SKM-1 (cell line): ENCODE results near the gene HOXA6.

Experiments used
- DNase-seq: peaks from one replicate; lab custom pipeline; 2025; ENCODE audit not compliant: unreplicated experiment; lab: John Stamatoyannopoulos, UW

HOXA6 gene

DNA sequence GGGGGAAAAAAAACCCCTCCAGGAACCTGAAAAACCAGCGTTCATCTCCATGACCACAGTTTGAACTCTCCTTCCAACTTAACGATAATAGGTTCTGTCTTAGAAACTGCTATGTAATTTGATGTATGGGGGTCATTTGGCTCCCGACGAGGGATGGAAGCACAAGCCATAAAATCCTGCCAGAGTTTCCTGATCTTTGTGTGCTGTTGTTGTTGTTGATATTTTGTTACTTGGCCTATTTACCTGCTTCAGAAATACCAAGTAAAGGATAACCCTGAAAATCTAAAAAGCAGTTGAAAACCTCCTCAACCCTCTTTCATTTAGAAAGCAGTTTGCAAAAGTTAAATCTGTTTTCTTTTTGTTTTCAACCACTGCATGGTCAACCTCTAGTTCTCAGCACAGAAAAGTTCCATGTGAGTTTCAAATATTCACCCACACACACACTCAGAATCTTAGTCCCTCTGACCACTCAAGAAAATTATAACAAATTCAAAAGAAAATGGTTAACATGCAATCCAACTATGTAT is 35.8 kb downstream of the HOXA6 start:
- no peak for DNase-seq

GRCh38 chr7:27111042-27111750 is 36.4 kb downstream of the HOXA6 start:
- DNase-seq, result no peak

GRCh38 chr7:27110186-27111031 is 37.2 kb downstream of the HOXA6 start:
- DNase-seq, result no peak

DNA sequence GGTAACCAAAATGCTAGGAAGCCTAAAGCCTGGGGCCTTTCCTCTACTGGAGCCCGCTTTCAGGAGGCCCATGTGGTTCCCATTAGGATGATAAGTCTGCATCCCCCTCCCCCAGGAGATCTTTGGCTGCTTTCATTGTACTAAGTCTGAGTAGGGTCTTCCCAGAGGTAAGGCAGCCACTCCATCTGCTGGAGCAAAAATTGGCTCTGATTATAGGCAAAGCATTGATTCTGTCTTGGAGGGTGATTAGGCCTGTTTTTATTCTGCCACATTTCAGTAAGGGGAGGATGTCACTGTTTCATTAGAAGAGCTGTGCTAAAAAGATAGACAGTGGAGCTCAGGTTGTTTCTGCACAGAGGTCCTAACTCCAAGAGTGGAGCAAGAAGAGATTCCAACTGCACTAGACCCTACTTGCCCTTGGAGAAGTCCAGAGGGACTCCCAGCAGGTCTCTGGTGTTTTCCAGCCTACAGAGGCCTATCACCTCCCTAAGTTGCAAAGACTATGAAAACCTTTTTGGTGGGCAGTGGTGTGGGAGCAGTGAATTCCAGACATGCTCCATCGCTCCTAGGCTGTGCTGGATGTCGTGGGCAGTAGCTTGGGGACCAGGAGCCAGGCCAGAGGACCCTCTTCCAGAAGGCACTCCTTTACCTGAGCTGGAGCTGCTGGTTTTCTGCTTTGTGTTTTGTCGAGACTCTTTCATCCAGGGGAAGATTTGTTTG is 37.9 kb downstream of the HOXA6 start:
- no peak for DNase-seq

GRCh38 chr7:27108390-27109127 is 39.0 kb downstream of the HOXA6 start:
- no peak for DNase-seq

GRCh38 chr7:27107391-27108381 is 39.9 kb downstream of the HOXA6 start:
- DNase-seq, result no peak

GRCh38 chr7:27106901-27107240 is 40.7 kb downstream of the HOXA6 start:
- no peak for DNase-seq

DNA sequence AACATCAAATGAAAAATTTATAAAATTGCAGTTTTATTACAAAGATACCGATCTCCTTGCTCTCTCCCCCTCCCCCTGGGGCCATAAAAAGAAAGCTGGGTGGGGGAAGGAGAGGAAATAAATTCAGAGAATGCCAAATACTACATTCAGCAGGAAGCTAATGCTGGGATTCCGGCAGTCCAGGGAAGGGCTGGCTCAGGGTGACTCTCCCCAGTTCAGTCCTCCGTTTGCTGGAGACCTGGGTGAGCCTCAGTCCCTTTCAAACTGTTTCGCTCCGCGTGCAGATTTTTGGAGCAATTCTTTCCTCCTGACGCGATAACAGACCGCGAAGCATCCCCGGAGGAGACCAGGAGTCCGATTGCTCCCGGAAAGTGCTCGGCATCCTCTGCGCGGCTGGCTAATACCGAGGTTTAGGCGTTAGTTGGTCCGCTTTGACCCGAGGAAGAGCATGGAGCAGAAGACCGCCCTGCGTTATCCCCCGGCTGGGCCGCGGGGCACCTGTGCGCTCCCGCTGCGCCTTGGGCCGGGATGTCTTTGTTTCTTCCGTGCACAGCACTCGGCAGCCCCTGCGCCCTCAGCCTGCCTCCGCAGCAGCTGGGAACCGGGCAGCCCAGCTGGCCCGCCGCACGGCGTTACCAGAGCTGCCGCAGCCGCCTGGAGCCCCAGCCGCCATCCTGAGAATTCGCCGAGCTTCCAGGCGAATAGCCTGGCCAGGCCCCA is 41.2 kb downstream of the HOXA6 start:
- no peak for DNase-seq

DNA sequence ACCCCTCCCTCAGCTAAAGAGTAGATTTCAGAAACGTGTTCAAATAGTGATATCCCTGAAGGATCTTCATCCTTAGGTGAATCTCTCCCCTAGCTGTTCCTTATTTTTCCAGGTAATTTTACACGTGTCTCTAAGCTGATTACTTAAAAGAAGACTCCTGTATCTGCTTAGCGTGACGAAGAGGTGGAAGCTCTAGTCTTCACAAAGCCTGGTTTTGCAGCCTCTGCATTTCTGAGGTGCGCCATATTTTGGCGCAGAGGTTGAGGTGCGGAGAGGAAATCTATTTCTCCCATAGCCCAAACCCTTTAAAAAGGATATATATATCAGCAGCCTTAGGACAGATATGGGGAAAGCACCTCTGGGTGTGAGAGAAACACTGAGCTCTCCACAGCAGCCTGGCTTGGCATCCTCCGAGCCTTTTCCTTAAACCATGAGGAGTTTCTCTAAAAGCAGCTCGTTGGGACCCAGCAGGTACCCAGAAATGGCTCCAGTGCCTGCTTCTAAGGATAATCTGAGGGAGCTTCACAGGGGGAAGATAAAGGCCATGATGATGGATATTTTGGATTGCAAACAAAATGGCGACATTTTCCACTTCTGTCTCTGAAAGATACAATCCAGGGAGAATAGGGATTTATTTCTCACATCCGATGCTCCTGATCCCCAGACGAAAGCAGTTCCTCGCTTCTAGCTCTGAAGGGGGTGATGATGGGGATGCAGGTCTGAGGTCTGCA is 42.1 kb downstream of the HOXA6 start:
- no peak for DNase-seq

DNA sequence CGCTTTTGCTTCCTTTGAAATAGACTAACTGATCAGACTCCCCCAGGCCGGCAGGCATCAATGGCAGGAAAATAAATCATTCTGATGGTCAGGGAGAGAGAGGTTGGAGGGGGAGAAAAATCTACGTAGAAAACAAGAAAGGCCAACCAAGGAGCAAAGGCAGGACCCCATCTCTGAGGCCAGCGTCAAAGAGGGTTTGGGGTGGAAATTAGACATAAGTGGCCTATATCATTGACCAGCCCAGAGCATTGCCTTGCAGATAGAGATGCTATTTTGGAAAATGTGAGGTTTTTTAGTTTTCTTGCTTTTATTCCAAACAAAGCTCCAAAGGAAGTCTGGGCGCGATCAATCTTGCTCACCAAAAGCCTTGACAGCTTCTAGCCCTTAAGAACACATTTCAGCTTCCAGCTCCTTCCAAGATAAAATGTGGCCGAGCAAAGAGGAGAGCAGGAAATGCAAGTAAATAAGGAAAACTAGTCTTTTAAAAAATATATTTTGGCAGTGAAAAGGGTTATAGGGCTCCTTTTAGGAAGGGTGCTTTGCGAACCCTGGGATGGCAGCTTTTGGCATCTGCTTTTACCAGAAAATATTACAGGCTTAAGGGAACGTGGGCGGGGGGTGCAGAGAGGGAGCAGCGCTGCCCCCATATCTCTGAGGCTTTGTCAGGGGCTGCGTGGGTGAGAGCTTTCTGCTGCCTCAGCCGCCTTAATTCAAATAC is 43.1 kb downstream of the HOXA6 start:
- no peak for DNase-seq

GRCh38 chr7:27103489-27104226 is 43.9 kb downstream of the HOXA6 start:
- DNase-seq, result no peak

DNA sequence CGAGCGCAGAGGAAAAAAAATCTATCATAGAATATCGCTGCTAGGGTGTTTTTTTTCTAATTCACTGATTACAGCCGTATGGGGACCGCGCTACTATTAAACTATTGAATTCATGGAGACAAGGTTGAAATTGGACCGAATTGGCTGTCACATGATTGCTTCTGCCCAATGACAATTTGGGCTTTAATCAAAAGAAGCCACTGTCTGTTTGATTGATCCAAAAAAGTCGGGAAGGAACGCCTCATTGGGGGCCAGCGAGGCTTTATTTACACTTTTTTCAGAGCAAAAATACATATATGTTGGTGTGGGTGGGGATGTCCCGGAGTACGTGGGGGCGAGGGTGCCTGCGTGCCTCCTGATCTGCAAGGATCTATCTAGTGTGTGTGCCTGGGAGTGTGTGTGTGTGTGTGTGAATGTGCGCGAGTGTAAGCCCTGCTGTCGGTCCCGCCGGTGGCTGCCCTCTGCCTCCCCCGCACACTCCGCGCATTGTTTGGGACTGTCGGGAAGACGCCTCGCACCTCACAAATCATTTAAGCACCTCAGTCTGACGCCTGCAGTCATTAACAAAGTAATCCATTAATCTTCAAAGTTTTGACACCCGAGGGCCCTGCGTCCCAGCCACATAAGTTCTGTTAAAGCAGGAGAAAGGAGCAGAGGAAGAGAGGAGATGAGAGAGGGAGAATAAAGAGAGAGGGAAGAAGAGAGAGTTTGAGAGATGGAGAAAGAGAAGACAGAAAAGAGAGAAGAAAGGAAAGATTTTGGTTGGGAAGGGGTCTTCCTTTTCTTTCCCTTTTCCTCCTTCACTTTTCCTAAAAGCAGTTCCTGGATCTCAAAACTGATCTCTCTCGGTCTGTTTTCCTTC is 44.8 kb downstream of the HOXA6 start, which contains the start of gene HOXA2:
HOXA2 (minus strand) TSS at position 103 of the 862 bp plus-strand sequence. CDS start 183 bp downstream, outside the sequence.
- DNase-seq, result no peak

GRCh38 chr7:27101957-27102580 is 45.5 kb downstream of the HOXA6 start:
- no peak for DNase-seq

- DNase-seq, result no peak
Observed at GRCh38 chr7:27101171-27101956, 46.2 kb downstream of the HOXA6 start.

GRCh38 chr7:27100694-27101170 is 46.8 kb downstream of the HOXA6 start:
- DNase-seq, result no peak
